ENCODE results near the gene FAM110D. TPM values are rescaled to one million over a fixed set of nuclear protein-coding genes. Genes with fewer than 3 reads are reported as not detected.
A peak's percentile ranks its signal among the peaks of the same experiment; 100 is the strongest.

FAM110D gene
- total RNA-seq, 1 experiment from 2014 or later, result 0.46 TPM

DNA sequence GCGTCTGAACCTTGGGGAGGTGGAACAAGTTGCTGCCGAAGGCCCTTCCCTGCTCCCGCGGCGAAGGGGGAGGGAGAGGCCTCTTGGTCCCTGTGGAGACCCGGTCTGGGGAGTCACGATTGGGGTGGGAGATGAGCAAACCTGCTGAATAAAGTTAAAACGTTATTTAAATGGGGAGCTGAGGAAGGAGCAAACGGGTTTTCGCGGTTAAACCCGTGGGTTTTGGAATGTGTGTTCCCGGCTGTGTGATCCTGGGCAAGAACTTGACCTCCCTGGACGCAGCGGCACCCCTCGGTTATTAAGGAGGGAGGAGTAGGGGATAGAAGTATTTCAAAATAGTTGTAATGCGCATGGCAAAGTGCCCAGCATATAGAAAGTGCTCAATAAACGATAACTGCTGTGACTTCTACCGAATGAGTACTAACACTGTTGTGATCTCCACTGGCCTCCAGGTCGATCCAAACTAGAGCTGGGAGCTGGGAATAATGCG, 3.4 kb downstream of the FAM110D start:
- Histone ChIP-seq H4K5ac (ENCODE audit: insufficient read length, low read depth, low read length) (no peak overlapping the region), H3K27ac (ENCODE audit: insufficient read length, low read depth, low read length) (no peak overlapping the region), H3K14ac (ENCODE audit: insufficient read depth, low read length) (no peak overlapping the region), H3K23me2 (ENCODE audit: insufficient read length, low read depth, low read length, poor library complexity, severe bottlenecking) (peaks cover 19% of the 10 kb centered on the region), H3K4ac (ENCODE audit: low read depth, low read length) (no peak overlapping the region), H3K56ac (ENCODE audit: insufficient read length, low read depth, low read length) (no peak overlapping the region), H3K27me3 (ENCODE audit: insufficient read depth, low read length) (peaks cover 29% of the 10 kb centered on the region; the same call in 1 of the 2 replicates), H3K18ac (ENCODE audit: insufficient read length, low read depth, low read length) (no peak overlapping the region), H3K4me2 (ENCODE audit: insufficient read depth, insufficient read length, low read length) (peak overlapping the region; percentile 46), H3T11ph (ENCODE audit: low read length) (no peak overlapping the region), H4K20me1 (ENCODE audit: control insufficient read depth, insufficient read depth, insufficient read length) (no peaks in the 10 kb centered on the region), H4K8ac (replicated peaks; ENCODE audit: insufficient read length, low read depth, low read length) (no peak overlapping the region), H2BK15ac (ENCODE audit: low read depth, low read length) (no peak overlapping the region), H3K23ac (ENCODE audit: insufficient read length, low read depth, low read length) (no peak overlapping the region), H3K79me2 (ENCODE audit: insufficient read depth, low read length) (no peaks in the 10 kb centered on the region), H2AK5ac (ENCODE audit: insufficient read length, low read length) (no peak overlapping the region), H3K9ac (ENCODE audit: extremely low read depth, insufficient read length, low read length) (no peak overlapping the region), H2AFZ (ENCODE audit: low read length) (no peak overlapping the region), H3K79me1 (ENCODE audit: insufficient read depth, low read depth, low read length, poor library complexity, severe bottlenecking) (no peaks in the 10 kb centered on the region), H2BK120ac (ENCODE audit: low read depth, low read length, poor library complexity, severe bottlenecking) (no peak overlapping the region), H2BK20ac (ENCODE audit: low read depth, low read length, poor library complexity, severe bottlenecking) (no peak overlapping the region), H4K91ac (ENCODE audit: insufficient read length, low read depth, low read length) (no peak overlapping the region), H3K4me1 (ENCODE audit: insufficient read depth, low read length) (peaks cover 9% of the 10 kb centered on the region; the same call in 1 of the 2 replicates), H2BK12ac (ENCODE audit: insufficient read length, low read depth, low read length) (no peak overlapping the region), H3K9me3 (ENCODE audit: control insufficient read depth, low read depth, low read length) (no peaks in the 10 kb centered on the region), H2BK5ac (ENCODE audit: insufficient read length, low read length) (no peak overlapping the region)
- peaks cover 89% of the 10 kb centered on the region for H3K27me3 Mint-ChIP-seq (ENCODE audit: low read depth)
- no peak overlapping the region; a peak in 1 of 7 replicates for H3K27ac Mint-ChIP-seq
- TF ChIP-seq, protein P1, sequence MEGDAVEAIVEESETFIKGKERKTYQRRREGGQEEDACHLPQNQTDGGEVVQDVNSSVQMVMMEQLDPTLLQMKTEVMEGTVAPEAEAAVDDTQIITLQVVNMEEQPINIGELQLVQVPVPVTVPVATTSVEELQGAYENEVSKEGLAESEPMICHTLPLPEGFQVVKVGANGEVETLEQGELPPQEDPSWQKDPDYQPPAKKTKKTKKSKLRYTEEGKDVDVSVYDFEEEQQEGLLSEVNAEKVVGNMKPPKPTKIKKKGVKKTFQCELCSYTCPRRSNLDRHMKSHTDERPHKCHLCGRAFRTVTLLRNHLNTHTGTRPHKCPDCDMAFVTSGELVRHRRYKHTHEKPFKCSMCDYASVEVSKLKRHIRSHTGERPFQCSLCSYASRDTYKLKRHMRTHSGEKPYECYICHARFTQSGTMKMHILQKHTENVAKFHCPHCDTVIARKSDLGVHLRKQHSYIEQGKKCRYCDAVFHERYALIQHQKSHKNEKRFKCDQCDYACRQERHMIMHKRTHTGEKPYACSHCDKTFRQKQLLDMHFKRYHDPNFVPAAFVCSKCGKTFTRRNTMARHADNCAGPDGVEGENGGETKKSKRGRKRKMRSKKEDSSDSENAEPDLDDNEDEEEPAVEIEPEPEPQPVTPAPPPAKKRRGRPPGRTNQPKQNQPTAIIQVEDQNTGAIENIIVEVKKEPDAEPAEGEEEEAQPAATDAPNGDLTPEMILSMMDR (conservative IDR thresholded peaks at IDR 0.05), result no peak
- peaks cover 0 to 4% of the 10 kb centered on the region in 2 experiments; a peak in 1 of 5 replicates for H3K9me3 Mint-ChIP-seq
- no peaks in the 10 kb centered on the region for H3K36me3 Mint-ChIP-seq (ENCODE audit: insufficient read depth in 1 of 3, low read depth in 3 of 3)
- H3K4me3 Mint-ChIP-seq, result peak overlapping the region; percentile 51 to 80
- H3K4me1 Mint-ChIP-seq, result peaks cover 41 to 58% of the 10 kb centered on the region in 2 experiments
- no CpG with 5 or more reads among the region's 21 CpGs for WGBS (ENCODE audit: extremely low coverage, insufficient read length, low lambda C conversion rate)
- no peak for DNase-seq

Measured in H9 (cell line).